GM18873 (cell line): Measurements from ENCODE around the gene SETBP1.
A peak's percentile ranks its signal among the peaks of the same experiment; 100 is the strongest.

Source experiments
- ATAC-seq: cut with Tn5 transposase; IDR thresholded peaks from one replicate; pipeline ENCODE4 v1.9.1; 2021; ENCODE audit warnings: mild to moderate bottlenecking, moderate library complexity, moderate number of reproducible peaks; ENCODE audit not compliant: unreplicated experiment, low FRiP score

SETBP1 gene

DNA sequence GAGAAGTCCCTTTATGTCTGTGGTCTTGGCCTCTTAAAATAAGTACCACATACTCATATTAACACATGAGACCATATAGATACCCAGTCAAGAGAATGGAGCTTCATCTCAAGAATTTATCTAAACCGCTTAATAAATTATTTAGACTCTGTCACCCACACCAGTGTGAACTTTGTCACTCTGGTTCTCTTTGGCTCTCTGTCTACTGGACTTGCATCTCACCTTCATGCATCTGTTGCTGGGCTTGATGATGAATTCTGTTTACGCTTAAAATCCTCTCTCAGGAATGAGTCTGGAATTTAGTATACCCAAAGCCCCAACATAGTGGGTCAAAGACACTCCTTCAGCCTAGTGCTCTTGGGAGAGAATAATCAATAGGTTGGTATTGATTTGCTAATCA is 73.9 kb downstream of the SETBP1 start:
- no peak for ATAC-seq

DNA sequence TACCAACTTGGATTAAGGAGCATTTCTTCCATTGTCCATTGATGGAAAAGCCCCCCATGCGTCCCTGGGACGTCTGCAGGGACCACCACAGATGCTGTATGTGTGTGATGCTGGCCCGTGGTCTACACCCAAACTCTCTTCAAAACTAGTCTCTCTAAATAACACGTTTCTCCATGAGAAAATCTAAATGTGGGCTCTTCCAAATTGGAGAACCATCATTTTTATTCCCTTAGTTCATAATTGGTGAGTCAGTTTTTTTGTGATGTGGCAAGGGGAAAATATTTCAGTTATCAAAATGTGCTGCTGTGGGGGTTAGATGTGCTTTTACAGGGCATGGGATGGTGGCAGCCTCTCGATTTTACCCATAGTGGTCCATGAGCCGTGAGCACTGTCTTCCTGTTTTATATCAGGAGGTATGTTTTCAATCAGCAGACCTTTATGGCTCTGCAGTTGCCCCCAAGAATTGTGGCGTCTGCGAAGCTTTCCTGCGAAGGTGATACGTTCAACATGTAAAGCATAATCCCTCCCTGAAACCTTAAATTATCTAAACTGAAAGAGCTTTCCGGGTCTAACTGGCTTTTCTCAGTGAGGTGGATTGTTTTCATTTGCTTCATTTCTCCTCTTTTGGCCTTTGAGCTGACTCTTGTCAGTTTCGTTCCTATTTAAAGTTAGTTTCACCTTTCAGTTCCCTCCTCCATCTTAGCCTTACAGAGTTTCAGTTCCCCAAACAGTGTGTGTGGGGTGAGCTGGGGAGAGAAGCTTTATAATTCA is 78.4 kb downstream of the SETBP1 start:
- ATAC-seq = peak; percentile 95

DNA sequence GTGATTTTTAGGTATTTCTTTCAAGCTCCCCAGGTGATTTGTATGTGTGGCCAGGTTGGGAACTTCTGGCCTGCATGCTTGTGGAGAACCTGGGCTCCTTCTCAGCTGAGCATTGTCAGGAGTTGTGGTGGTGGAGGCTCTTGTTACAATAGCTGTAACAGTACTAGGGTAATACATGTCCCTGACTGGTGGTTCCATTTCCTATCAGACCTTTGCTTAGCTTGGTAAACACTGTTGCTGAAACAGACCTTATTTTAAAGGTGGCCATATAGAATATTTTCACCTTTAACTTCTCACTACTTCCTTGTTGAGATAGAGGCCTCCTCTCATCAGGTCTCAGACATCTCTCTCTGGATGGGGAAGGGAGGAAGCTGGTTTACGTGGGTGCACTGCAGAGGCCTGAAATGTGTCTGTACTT is 79.2 kb downstream of the SETBP1 start:
- ATAC-seq = peak; percentile 38

DNA sequence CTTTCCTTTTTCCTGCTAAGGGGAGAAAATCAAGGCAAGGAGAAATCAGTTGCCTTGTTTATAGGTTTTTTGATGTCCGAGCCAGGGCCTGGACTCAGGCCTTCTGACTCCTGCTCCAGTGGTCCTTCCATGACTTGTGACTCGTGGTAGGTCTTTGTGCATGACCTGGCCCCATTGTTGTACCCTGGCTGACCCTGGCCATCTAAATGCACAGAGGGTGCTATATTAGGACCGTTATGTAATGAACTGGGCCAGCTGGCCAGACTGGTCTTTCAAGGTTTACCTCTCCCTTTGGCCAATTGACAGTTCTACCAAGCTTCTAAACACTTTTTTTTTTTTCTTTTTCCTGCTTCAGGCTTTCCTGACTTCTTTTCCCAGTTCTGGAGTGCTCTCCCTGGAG is 81.1 kb downstream of the SETBP1 start:
- ATAC-seq = no peak

DNA sequence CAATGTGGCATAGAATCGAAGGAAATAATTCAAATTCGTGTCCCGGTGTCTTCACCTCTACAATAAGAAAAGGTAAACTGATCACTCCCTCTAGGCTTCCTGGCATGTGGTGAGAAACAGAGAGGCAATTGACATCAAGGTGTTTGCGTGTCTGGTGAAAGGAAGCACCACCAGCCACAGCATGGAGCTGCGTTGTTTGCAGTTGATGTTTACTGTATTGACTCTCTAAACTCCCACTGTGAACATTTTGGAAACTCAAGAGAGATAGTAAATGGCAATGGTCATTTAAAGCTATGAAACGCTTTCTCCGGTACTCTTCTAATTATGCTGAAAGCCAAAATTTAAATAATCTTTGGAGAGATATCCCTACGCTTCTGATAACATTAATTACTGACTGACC is 82.6 kb downstream of the SETBP1 start:
- ATAC-seq = no peak

DNA sequence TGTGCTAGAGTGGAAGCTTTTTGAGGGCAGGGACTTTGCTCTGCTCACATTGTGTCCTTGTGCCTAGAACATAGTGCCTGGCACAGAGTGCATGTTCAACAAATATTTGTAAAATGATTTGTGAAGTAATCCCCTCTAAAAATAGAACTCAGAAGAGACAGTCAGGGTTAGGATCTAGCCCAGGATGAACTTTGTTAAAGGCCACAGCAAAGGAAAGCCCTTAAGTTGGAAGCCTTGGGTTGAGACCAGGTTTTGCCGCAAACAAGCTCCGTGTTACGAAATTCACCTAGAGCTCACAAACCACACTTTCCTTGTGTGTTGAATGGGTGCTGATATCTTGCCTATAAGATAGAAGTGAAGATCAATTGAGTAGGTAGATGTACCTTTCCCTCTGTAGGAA is 84.2 kb downstream of the SETBP1 start:
- ATAC-seq = no peak

DNA sequence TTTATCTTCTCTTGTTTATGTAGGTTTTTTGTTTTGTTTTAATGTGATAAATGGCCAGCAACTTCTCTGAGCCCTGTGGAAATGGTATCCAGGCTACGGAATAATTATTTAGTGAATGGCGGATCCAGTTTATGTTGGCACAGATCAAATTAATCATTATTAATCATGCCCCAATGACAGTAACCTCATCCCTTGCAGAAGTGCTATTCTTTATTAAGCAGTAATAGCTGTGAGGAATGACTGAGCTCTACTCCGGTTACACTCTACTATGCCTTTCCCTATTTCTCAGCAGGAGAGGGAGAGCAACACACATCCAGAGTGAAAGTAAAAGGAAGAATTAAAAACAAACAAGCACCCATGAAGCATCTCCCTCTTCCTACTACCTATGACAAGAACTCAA is 84.8 kb downstream of the SETBP1 start:
- ATAC-seq = no peak

DNA sequence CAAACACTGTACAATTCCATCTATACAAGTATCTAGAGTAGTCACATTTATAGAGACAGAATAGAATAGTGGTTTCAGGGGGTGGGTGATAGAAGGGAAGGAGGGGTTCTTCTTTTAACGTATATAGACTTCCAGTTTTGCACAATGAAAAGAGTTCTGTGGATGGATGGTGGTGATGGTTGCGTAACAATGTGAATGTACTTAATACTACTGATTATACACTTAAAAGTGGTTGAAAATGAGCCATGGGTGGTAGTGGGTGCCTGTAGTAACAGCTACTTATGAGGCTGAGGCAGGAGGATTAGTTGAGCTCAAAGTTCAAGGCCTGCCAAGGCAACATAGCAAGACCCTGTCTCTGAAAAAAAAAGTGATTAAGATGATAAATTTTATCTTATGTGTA is 85.8 kb downstream of the SETBP1 start:
- no peak for ATAC-seq

DNA sequence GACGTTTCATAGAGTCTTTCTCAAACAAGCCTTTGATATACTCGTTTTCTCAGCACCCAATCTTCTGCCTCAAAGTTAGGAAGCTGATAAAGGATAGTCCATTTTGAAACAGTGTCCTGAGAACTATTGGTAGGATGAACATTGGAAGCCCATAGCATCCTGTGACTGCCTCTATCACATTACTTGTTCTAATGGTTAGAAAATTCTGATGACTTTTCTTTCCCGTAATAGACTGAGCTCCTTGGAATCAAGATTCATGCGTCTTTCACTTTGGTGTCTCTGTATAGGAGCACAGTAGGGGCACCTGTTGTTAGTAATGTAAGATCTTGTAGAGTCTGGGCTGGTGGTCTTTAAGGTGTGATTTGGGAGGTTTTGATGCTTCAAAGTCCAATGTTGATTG is 87.1 kb downstream of the SETBP1 start:
- no peak for ATAC-seq

DNA sequence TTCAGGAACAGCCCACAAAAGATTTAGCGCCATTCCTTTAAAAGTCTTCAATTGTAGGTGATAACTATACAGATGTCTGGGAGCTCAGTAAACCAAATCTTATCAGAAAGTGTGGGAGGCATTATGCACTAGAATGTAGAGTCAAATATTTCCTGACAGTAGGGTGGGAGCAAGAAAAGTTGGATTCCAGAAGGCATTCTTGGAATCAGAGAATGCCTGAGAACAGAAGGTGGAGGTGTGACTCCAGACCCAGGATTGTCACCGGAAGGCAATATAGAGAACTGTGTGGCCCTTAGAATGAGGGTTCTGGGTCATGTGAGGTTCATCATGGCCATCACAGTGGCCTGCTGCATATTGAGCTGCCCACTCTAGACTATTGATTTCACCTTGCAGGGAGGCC is 90.0 kb downstream of the SETBP1 start:
- ATAC-seq = no peak

DNA sequence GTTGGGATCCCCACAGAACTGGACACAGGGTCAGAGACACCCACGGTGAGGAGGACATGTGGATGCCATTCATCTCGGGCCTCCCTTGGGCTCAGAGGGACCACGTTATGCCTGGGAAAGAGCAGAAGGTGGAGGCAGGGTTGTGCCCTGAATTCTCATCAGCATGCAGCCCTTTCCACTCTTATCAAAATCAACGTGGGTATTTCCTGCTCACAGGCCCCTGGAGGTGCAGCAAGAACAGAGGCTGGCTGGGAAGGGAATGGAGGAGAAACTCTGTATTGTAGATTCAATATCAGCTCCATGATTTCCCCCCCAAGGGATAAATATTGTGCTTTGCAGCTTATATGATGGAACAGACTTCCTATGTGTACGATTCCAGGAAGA is 90.9 kb downstream of the SETBP1 start:
- ATAC-seq = no peak

DNA sequence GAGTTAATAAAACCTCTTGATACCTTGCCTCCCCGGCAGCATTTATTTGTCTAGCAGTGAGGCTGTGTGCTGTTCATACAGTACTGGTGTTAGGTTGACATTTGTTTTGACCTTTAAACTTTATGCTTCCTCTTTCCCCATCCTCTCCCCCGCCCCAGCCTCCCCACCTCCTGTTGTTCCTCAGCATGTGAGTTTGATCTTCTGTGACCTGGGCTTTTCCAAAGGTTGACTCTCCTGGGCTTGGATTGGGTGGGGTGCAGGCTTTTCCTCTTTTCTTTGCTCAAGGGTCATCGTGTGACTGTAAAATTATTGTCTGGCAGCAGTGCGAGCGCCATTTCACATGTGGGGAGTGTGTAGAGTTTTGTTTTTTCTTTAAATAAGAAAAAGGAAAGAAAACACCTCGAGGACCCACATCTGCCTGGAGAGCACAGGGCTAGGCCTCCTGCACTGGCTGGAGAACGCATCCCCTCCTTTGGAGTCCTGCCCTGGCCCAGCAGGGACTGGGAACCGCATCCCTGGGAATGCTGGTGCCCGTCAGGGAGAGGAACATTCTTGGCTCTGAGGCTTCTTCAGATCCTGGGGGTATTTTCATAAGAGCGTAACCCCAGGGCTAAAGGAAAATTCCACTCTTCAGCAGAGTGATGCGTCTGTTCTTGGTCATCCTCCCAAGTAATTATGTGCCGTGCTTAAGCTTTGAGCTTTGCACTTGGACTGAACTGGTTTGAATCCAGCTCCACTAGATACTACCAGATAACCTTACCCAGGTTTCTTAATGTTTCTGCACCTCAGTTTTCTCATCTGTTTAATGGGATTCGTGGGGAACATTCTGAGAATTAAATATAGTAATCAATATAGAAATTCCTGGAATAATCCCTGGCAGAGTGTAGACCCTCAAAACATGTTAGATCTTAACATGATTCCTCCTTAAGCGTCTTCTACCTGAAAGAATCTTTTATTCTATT is 91.5 kb downstream of the SETBP1 start:
- ATAC-seq = no peak

DNA sequence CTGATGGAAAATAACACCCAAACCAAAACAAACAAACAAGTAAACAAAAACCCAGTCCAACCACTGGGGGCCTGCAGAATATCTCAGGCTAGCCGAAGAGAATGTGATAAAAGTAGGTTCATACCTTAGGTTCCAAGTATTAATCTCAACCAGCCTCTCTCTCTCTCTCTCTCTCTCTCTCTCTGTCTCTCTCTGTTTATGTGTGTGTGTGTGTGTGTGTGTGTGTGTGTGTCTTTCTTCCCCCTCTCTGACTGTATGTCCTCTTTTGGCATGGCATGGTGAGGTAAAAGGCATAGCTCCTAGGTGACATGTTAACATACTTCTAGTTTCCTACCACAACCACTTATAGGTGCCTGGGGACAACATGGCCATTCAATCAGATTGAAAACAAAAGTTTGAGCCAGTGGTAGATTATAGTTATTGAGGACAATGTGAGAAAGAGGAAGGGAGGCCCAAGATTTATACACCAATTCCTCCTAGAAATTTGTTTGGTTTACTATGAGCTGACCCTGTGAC is 93.0 kb downstream of the SETBP1 start:
- ATAC-seq = no peak

DNA sequence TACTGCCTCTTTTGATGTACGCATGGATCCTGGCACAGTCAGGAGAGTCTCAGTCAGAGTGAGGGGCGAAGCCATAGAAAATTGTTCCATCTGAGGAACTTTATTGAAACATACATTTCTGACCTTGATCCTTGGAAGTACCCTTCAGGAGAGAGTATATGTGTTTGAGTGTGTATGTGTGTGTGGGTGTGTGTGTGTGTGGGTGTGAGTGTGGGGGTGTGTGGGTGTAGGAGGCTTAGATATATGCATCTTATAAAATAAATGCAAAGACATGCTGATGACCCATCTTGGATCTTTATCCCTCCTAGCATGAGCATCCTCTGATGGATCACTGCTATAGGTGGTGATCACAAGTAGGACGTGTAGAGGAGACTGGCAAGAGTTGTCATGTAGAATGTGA is 93.5 kb downstream of the SETBP1 start:
- no peak for ATAC-seq

DNA sequence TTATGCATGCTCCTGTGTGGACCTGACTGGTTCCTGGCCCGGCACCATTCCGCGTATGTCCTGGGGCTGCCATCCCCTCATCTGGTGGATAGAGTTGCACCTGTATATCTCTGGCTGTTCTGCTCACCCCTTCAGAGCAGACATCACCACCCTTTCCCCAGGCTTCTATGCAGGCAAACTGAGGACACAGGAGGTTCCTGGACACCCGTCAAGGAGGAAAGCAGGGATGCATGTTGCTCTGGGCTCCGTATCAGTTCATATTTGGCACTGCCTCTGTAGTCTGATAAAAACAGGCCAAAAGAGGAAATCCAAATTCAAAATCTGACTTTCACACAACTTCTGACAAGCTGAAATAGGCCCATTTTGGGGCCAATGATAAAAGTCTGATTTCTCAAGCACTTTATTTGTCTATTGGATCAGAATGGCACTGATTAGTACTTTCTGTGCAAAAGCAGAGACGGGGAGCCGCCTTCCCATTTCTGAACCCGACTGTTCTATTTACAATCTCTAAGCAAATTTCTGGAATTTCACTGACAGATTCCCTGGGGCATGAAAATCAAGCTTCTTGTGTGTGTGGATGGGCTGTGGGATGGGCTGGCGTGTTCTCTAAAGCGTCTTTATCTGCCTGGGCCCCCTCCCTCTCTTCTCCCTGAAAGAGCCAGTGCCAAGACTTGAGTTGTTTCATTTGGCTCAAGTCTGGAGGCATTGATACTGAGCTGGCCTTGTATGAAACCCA is 96.9 kb downstream of the SETBP1 start:
- ATAC-seq = no peak

DNA sequence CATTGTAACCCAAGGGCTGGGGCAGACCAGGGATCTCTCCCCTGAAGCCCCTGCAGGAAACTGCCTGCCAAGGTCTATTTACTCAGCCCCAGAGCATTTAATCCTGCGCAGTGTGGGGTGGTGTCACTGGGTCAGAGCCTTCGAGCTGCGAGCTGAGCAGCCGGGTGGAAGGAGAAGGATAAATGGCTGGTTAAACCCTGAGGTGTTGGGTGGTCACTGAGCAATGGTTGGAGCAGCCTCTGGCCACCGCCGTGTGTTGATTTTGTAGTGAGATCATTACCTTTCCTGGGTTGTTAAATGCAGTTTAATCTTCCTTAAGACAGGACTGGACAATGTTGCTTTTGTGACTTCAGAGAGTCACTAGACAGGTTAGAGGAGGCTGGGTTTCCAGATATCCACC is 98.1 kb downstream of the SETBP1 start:
- ATAC-seq = no peak

DNA sequence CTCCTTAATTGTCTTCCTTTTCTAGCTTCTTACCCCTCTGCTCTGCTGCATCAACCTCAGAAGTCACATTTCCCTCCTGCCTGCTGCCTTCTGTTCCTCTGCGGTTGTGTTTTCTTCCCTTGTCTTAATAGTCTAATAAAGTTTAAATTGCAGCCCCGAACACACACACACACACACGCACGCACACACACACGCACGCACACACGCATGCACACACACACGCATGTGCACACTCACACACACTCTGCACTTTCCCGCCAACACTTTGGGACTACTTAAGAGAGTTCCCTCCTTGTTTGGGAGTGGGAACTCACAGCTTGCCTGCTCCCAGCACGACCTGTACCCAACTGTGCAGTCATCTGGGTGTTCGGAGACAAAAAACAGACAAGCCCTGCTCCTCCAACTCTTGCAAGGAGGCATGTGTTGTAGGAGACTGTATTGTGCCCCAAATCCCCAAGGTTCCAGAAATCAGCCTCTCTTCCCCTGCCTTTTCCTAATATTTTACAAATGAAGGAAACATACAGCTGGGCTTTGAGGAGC is 99.1 kb downstream of the SETBP1 start:
- no peak for ATAC-seq

DNA sequence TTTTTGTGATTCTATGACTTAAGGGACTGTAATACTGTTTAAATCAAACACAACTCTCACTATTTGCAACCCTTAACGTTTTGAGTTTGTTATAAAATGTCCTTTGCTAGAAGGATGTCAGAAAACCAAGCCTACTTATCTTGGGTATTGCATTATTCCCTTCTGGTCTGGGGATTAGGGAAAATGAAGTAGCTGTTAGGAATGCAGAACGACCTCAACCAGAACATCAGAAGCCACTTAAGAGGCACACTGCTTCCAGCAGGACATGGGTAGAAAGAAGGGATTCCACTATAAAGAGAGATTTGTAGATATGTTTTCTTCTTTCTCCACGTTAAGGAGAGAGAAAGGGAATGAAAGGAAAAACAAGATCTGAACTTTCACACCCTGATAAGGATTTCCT is 101.2 kb downstream of the SETBP1 start:
- ATAC-seq = no peak

DNA sequence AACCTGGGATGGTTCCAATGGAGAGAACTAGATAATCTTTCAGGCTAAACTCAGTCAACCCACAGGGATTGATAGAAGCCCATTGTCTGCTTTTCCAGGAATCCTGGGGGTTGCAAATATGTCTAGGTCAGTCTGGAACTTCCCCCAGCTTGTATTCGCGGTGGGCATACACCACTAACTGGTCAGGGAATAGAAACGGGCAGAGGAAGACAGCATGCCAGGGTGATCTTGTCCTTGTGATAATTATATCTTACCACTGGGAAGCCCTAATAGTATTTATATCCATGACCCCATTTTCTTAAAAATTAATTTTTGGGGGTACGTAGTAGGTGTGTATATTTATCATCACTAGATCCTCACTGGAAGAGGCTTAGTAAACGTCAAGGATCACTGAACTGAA is 101.9 kb downstream of the SETBP1 start:
- no peak for ATAC-seq

DNA sequence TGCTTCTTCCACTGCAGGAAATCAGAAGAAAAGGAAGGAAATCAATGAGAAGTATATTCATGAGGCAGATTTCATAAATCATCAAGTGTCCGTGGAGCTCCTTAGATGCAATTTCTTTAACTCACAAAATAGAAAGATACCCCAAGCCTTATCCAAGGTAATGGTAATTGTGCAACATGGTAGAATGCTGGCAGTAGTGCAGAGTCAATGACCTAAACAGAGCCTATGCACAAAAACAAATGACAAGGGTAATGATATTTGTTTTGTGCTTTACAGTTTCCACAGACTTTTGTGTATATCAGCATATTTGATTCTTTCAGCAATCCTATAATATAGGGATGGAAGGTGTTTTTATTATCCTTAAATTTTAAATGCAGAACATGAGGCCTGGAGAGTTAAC is 102.7 kb downstream of the SETBP1 start:
- ATAC-seq = no peak

DNA sequence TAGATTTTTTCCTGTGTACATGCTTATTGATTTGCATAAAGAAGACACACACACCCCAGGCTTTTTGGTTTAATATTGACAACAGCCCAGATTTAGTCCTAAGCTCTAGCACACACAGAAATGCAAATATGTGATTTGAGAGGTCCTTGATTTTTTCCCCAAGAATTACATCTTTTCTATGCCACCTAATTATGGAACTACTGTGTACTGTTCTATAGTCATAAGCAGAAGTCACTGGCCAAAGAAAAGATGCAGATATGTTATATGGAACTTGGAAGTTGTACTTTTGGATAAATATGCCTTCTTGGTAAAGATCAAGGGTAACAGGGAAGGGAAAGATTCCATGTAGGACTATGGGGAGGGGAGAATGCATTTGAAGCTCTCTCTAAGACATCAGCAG is 105.6 kb downstream of the SETBP1 start:
- peak; percentile 24 for ATAC-seq
